ENCODE data around the gene GNB1L.

Gene GNB1L

DNA sequence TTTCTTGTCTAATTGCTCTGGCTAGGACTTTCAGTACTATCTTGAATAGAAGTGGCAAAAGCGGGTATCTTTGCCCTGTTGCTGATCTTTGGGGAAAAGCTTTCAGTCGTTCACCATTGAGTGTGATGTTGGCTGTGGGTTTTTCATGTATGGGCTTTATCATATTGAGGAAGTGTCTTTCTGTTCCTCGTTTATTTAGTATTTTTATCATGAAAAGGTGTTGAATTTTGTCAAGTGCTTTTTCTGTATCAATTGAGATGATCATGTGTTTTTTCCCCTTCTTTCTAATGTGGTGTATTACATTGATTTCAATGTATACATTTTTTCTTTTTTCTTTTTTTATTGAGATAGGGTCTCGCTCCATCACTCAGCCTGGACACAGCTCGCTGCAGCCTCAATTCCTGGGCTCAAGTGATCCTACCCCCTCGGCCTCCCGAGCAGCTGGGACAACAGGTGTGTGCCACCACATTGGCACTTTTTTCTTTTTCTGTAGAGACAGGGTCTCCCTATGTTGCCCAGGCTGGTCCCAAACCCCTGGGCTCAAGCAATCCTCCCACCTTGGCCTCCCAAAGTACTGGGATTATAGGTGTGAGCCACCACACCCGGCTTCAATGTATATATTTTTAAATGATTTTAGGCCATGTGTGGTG lies 5.3 kb upstream of the GNB1L start:
- DNase-seq: no peak

DNA sequence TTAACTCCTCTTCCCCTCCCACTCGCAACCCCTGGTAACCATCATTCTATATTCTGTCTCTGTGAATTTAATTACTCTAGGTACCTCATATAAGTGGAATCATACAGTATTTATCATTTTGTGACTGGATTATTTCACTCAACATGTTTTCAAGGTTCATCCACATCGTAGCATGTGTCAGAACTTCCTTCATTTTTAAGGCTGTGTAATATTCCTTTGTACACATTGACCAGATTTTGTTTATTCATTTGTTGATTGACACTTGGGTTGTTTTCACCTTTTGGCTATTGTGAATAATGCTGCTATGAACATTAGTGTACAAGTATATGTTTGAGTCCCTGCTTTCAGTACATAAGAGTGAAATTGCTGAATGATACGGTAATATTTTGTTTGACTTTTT lies 2.7 kb upstream of the GNB1L start:
- no peak for DNase-seq

DNA sequence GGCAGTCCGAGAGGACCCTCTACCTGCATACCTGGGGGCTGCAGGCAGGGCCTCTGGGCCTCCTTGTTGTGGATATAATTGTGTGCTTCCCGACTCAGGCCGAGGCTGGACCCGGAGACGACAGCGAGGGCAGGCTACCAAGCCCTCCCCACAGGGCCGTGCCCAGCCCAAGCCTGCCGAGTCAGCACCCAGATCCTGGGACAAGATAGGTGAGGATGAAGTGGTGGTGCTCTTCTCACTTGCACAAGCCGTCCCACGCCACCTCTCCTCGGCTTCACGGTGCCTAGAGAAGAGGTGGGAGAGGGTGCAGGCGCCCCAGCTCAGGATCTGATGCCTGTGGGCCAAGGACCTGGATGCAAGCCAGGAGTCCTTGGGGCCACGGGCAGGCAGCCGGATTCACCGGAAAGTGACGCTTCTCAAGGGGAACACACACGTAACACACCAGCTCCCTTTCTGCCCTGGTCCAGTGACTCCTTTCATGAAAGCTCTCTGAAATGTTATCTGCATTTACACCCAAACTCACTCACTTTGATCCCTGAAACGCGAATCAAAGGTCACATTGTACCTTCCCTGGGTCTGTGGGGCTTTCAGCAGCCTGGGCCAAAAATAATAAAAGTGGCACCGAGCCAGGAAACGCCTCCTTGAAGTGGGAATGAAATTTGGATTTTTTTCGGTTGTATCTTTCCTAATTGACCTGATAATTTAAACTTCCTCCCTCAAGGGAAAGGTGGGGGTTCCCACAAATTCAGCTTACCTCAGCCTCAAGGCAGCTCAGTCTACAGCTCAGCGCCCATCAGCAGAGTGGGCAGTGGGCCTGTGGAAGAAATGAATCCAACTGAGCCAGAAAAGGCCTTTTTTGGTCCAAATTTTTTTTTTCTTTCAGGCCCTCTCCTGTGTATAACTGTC lies 1.1 kb upstream of the GNB1L start:
- peak in 1 of 2 experiments; percentile 39 for DNase-seq

DNA sequence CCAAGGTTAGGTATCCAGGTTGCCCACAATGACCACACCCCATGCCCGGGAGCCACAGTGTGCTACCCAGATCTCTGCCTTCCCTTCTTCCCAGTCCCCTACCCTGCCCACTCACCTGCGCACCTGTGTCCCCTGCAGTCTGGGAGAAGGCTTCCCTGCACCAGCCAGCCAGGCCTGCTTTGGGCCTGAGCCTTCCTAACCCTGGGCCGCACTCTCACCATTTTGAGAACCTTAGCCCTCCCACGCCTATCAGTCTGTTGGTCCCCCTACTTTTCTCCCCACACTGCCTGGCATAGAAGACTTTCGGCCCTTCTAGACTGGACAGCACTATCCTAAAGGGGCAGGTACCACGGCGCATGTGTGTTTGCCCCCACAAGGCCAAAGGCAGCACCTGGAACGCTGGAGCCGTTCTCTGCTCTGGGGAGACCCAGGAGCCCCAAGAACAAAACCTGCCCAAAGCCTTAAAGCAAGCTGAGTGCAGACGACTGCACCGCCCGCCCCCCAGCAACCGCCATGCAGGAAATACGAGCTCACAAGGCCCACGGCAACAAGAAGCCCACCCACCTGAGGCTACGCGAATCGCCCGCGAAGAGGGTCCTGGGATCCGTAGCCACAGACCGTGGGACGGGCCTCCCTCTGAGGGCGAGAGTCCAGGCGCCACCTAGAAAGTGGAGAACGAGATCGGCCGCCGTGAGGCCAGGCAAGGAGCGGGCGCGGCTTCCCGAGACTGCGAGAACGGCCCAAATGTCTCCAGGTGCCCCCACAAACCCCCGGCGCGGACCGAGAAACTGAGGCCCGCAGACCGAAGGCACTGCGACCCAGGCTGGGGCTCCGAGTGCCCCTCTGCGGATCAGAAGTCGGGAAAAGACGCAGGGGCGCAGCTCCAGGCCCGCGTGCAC lies 546 bp downstream of the GNB1L start:
- DNase-seq: no peak

DNA sequence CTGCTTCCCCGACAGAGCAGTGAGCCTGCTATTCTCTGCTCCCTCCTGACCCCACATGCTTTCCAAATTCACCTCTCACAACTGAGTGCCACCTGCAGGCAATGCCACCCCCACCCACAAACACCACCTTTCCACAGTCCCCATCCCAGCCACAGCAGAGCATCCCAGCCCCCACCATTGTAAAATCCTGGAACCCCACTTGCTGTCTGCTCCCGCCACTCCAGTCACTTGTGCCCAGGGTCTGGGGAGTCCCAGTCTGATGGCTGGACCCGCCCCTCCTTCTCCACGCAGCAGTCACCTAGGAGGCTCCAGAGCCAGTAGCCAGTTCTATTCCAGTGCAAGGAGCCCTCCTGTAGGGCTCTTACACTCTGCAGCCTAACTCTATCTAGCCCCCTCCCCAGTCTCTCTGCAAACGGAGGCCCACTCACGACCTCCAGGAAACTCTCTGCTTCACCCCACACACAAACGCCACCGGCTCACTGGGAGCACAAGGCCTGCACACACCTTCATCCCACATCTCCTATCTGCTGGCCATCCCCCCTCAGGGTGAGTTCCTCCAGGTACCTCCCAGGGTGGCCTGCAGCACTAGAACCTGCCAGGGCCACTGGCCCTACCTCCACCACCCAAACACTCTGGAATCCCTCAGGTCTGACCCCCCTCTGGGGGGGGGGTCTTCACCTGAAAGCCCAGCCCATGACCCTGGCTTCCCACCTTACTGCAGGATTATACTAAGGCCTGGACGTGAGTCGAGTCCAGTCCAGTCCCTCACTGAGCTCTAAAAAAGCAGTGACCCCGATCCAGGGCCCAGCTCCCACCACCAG lies 1.4 kb downstream of the GNB1L start:
- no peak for DNase-seq

DNA sequence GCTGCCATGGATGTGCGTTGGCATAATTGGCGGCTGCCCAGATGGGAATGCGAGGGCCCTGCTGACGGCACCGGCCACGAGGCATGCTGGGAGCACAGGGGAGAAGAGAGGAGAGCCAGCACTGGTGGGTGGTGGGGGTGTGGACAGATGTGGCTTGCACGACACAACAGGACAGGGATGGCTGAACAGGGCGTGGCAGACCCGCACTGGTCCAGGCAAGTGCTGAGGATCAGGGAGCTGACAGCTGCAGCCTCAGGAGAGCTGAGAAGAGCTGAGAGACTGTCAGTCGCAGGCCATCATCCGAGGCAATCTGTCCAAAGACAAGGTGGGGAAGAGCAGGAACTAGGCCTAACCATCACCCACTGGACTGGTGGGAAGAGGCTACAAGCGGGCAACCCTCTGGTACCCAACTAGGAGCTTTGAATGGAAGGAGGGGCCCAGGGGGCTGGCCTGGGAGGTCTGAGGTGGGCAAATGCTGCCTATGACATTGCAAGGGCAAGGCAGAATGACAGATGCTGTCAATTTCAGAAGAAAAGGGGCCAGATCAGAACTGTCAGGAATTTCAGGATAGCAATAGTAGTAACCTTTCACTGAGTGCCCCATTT lies 2.4 kb downstream of the GNB1L start:
- no peak for DNase-seq

DNA sequence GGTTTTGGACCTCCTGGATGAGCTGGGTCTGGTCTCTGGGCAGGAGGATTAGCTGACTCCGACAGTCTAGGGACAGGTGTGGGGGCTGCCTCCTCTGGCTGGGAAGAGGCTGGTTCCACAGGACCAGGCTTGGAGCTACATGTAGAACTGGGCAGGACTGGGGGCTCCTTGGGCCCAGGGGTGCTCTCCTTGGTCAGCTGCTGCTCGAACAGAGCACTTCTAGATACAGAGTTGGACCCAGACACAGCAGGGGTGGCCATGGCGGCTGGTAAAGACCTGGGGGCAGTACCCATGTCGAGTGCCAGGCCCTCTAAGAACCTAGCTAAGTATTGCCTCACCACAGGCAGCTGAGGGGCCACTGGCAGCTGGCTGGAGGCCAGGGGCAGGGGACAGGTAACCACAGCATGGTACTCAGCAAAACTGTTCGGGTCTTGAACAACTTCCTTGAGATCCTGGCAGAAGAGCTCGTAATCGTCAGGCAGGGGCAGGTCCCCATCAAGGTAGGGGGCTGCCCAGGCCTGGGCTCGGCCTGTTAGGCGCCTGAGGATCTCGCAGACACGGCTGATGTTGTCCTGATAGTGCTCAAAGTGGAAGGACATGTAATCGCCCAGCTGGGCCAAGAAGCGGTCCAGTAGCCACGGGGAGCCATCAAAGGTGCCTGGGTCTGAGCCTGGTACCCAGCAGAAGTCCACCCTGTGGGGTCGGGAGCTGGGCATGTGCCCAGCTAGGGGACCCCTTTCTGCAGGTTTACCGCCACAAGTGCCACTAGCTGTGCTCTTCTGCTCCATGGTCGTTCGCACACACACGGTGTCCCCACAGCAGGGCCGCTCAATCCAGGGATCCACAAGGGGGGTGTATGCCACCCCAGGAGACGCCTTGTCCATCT lies 3.1 kb downstream of the GNB1L start:
- DNase-seq: no peak

DNA sequence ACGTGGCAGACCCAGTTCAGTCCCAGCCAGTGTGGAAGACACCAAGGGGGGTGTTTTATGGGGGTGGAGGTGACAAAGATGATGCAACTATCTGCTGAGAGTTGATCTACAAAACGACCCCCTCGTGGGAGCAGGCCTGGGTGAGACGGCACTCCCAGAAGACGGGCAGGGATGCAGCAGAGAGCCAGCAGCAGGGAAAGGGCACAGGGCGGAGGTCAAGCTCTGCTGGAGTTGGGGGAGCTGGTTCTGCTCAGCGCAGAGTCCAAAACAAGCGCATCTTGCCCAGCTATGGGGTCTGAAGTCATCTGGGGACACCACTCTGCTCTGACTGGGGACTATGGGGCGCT lies 3.9 kb downstream of the GNB1L start:
- DNase-seq: no peak

DNA sequence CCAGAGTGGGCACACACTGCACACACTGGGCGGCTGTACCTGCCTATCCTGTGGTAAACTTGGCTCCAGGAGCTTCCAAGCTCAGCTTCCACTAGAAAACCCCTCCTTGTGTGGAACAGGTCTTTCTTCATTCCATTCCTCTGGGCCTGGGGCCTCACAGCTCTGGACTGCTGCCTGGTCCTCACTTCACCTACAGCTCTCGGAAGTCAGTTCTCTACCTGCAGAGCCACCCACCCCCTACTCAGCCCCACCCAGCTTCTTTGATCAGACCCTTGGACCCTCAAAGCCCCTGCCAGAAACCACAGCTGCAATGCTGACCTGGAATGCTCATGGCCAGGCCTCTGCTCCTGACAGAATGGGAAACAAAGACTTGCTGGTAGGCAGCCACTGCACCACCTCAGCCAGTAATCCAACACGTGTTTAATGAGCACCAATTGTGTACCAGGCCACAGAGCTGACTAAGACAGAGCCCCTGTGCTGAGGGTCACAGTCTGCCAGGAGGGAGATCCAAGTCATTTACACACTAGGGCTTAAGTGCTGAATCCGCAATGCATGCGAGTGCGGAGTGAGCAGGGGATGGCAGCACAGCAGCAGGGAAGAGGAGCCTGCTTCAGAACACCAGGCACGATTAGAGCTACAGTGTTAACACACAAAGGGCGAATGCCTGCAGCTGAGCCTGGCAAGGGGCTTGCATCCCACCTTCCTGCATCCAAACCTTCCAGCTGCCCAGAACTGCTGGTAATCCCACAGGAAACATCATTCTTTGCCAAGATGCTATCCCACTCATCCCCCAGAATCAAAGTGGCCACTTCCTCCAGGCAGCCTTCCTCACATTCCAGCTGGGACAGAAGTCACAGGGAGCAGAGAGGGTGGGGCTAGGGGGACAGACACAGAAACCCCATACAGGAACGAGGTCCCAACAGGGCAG lies 4.6 kb downstream of the GNB1L start:
- no peak for DNase-seq

DNA sequence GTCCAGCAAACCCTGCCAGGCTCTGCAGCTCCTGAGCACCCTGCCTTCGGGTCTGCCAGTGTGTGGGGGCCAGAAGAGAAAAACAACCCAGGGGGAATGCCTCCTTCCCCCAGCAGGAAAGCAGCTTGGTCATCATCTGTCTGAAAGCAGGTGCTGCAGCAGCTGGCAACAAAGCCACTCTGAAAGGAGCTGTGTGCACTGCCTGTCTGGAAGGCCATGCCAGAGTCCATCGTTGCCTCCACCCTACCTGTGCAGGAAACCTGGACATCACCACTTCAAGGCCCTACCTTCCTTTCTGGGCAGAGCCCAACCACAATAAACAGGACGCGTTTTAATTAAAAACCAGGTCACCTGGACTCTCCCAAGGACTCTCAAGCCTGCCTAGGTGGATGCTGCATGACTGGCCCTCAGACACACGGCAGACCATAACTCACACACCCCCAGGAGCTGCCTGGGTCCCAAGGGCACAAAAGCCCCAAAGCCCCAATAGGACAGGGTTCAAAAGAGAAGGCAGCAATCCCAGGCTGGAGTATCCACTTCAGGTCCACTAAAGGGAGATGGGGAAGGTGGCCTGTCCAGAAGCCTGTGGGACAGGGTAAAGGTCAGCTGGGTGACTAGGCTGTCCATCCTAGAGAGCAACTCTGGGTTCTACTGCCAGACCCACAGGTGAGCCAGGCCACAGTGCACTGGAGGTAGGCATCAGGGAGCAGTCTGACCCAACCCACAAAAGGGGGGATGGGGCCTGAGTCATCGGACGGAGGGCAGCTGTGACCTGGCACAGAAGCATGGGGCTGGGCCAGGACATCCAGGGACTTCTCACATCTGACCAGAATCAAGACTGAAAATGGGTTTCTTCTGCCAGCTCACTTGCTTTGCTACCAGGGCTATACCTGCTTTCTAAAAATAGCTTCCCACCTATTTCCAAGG lies 6.1 kb downstream of the GNB1L start:
- DNase-seq: no peak

DNA sequence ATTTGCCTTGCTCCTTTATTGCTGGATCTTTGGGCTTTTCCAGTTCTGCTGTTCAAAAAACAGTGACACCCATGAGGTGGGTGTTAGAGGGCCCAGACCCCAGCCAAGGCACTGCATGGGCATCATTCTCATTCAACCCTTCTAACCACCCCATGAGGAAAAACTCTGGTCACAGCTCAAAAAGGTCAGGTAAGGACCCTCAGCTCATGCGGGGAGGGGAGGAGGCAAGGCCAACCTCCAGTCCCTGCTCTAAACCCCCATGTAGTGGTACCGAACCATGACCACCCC lies 7.4 kb downstream of the GNB1L start:
- no peak for DNase-seq

DNA sequence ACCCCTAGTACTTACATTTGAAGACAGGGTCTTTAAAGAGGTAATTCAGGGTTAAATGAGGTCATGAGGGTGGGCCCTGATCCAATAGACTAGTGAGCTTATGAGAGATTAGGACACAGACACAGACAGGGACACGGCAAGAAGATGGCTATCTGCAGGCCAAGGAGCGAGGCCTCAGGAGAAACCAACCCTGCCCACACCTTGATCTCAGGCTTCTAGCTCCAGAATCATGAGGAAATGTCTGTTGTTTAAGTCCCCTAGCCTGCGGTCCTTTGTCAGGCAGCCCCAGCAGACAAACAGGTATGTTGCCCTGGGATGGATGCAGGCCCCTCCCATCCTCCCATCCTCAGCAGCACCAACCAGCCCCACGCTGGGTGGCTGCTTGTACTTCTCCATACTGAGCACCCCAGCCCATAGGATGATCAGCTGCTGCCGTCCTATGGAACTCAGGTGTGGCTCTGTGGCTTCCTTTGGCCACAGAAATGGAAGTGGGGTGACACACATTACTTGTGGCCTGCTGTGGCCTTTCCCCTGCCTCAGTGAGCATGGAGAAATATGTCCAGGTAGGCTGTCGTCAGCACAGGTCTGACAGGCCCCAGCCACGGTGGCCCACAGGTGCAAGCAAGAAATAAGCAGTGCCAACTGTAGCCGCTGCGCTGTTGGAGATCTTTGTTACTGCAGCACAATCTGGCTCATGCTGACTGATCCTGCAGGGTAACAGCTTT lies 7.9 kb downstream of the GNB1L start:
- DNase-seq: no peak

DNA sequence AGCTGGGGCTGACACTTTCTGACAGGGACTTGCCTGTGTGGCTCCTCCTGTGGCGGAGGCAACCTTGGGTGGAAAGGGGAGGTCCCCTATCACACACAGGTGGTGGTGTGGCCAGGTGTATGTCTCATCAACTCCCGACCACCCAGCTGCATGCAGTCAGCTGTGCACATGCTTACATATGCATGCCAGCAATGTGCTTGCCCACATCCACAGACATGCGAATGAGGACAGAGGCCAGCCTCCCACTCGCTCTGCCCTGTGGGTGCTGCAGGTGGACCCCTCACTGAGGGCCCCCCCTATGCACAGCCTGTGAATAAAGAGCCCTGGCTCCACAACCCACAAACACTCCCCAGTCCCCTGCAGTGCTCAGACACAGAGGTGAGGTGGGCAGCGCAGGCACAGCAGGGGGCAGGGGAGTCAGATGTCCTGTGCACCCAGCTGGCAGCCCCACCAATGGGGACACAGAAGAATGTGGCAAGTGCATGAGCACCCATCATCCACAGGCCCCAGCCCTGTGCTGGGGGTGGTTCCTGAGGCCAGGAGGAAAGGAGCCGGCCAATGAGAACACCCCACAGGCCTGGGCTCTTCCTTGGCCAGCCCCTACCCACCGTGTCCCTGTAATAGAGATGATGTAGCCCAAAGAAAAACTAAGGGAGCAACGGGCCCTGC lies 9.5 kb downstream of the GNB1L start:
- DNase-seq: no peak

DNA sequence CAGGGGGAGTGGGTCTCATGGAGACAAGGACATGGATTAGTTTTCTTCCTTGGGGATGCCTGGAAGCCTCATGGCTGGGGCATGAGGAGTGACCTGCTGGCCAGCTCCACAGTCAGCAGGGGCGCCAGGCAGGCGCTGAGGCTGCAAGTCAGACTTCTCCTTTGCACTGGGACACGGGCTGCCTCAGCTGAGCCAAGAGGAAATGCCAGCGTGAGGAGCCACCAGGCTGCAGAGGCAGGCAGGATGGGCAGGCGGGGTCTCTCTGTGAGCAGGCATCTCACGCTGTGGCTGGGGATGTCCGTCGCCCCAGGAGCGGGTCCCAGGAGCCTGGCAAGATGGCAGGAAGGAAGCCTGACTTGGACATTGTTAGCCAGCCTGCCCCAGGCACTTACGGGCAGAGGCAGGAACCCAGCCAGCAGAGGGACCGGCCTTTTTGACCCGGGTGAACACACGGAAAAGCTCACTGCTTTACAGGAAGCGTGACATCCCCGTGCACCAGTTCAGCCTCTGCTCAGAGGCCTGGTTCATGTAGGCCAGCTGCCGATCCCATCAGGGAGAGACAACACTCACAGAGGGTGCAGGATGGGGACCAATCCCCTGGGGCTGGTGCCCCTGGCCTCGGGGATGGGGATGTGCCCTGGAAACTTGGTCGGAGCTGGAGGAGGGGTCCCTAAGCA lies 10.2 kb downstream of the GNB1L start:
- no peak for DNase-seq

DNA sequence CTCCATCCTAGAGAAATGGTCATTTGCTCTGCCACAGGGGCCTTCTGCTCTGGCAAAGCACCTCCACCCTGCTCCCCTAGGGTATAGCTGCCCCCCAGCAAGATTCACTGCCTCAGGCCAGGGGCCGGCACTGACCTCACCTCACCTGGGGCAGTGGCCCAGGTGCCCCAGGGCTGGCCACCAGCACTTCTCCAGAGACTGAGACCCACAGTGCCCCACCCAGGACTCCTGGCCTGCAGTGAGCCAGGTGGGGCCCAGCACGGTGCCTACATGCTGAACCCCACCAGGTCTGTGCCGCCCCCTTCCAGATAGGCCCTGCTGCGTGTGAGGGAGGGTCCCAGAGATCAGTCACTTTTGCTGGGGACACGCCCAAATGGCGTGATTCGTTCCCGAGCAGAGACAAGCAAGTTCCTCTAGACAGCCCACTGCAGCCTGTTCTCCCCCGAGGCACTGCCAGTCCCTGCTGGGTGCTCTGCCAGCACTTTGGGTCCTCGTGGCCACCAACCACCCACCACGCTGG lies 10.8 kb downstream of the GNB1L start:
- DNase-seq: no peak

DNA sequence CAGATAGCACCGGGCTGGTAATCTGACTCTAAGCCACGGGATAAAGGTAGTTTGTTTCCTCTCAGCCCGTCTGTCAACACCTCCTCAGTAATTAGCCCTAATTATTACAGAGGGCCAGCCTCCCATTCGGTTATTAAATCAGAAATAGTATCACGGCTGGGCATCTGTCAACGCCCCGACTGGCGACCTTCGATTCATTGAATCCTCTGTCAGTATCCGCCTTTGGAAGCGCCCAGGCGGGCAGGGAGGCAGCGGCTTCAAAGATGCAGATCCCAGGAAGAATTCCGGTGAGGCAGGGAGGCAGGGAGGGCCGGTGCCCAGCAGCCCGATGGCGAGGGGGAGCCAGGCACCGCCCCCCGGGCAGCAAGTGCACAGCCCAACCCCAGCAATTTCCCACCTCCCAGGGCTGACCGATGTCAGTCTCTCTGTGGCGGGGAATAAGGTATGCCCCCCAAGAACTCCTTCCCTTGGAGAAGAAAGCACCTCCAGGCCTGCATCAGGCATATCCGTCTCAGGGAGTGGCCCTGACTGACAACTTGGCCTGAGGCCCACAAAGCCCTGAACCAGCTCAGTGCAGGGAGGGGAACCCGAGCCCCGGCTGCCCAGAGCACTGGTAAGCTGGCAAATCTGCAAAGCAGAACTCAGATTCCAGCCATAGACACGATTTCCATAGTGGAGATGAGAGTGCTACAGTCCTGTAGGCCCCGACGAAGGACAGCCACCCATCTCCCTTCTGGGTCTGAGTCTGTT lies 11.4 kb downstream of the GNB1L start:
- DNase-seq: no peak
